Body of pancreas (tissue), 4 donors: Measurements from ENCODE around the gene PRR36. TPM values are rescaled to one million over a fixed set of nuclear protein-coding genes. Genes with fewer than 3 reads are reported as not detected.
A peak's percentile ranks its signal among the peaks of the same experiment; 100 is the strongest.

ENCODE experiments used
- ATAC-seq: fragments of 150-250 bp; one replicate; pipeline ENCODE4 v1.9.1; 2016
- DNase-seq, 4 donors: peaks; one replicate each; pipeline ENCODE4 v3.0.0-alpha.2; 2019
- H3K27ac ChIP-seq, 4 donors: fragments of 200-600 bp; sonication (generic); 1 replicate in 3 of 4; 2 replicates in 1 of 4; pipeline versions ENCODE4 v1.5.1 to v1.6.1; 2016 to 2019; ENCODE audit warnings: mild to moderate bottlenecking in 1 of 4, mixed read lengths in 1 of 4, moderate library complexity in 1 of 4
- H3K27me3 ChIP-seq, 2 donors: fragments of 200-600 bp; sonication (generic); one replicate each; pipeline ENCODE4 v1.6.0; 2016; ENCODE audit warnings: mild to moderate bottlenecking in 1 of 2
- H3K36me3 ChIP-seq, 2 donors: fragments of 200-600 bp; sonication (generic); replicated peaks in 1 of 2; 2 replicates each; pipeline ENCODE4 v1.5.1; 2016; ENCODE audit warnings: low read depth in 2 of 2; ENCODE audit not compliant: insufficient read depth in 1 of 2
- H3K4me1 ChIP-seq: fragments of 200-600 bp; sonication (generic); one replicate; pipeline ENCODE4 v1.6.0; 2016
- H3K4me3 ChIP-seq, 2 donors: fragments of 200-600 bp; sonication (generic); 1 replicate in 1 of 2; 2 replicates in 1 of 2; pipeline ENCODE4 v1.5.1; 2016 to 2019
- H3K9me3 ChIP-seq, 3 donors: fragments of 200-600 bp; sonication (generic); 1 replicate in 2 of 3; 2 replicates in 1 of 3; pipeline ENCODE4 v1.5.1; 2016
- POLR2A ChIP-seq, 3 donors: fragments of 450-650 bp; IDR thresholded peaks; one replicate each; pipeline ENCODE4 v1.6.1; 2016; ENCODE audit warnings: antibody characterized with exemption in 3 of 3, mild to moderate bottlenecking in 2 of 3
- WGBS, 2 donors: methylation state at CpG; one replicate each; pipeline ENCODE4 v1.1.5; 2017; 5-methylcytosine and 5-hydroxymethylcytosine counted together
- intact Hi-C: fragments of 100-400 bp; cut with DNase I; formaldehyde crosslinking; loops from one replicate; pipeline ENCODE4 v1.15.1; 2023
- total RNA-seq, 2 donors: library from RNA; depleted of rRNA; stranded (reverse); fragments of >200 nt; gene quantifications; one replicate each; pipeline ENCODE4 v1.1.0, GENCODE V29; 2016
- TF ChIP-seq, protein P1 (sequence below), 7 experiments: fragments of 450-650 bp in 4 of 7; fragments of 200-600 bp in 3 of 7; sonication (generic) in 3 of 7; IDR thresholded peaks; one replicate each; pipeline ENCODE4 v1.5.1; 2016 to 2019; ENCODE audit warnings: antibody characterized with exemption in 7 of 7

Gene PRR36
- total RNA-seq, 2 donors from 2014 or later = 1.0 to 12.9 TPM

DNA sequence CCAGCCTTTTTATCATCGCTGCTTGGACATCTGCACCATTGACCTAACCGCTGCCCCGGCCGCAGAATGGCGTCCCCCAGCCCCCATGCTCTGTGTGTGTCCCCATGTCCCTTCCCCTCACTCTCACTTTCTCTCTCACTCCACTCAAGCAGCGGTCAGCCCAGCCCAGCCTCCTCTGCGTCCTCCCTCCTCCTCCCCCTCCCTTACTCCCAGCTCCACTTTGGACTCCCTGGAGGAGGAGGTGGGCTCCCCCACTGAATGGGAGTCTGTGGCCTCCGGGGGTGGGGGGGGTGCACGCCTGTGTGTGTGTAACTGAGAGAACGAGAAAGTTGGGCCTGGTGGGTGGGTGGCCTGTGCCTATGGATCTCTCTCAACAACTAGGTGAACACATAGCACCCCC lies 31.7 kb upstream of the PRR36 start:
- 83 to 86% methylated on average over 10 of the region's 10 CpGs for WGBS, 2 donors
- intact Hi-C loops = loop anchor here (10.0 kb wide), 1 partner anchor 51 kb away; no protein-coding TSS in a partner anchor

DNA sequence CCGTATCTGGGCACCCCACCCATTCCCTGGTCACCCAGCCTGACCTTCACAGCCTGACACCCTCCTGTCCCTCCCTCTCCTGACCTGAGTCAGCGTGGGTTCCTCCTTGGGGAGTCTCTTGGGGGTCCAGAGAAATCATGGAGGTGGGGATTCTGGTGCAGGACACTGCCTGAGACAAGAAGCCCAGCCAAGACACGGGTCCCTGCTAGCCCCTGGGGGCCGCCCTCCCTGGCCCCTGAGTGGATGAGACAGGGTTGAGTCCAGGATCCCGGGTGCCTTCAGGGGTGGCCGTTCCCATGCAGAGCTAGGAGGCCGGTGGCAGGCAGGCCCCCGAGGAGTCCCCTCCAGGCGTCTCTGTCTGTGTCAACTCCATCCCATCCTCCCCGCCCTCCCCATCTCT lies 31.1 kb upstream of the PRR36 start:
- Histone ChIP-seq H3K4me1 (peaks cover 53% of the 10 kb centered on the region), H3K27me3 (no peaks in the 10 kb centered on the region), H3K27ac (no peak overlapping the region), H3K36me3 (peaks cover 0 to 3% of the 10 kb centered on the region in 2 donors), H3K9me3 (no peaks in the 10 kb centered on the region), H3K4me3 (no peak overlapping the region)
- no peak for TF ChIP-seq POLR2A (IDR thresholded peaks at IDR 0.05)
- TF ChIP-seq, protein P1, sequence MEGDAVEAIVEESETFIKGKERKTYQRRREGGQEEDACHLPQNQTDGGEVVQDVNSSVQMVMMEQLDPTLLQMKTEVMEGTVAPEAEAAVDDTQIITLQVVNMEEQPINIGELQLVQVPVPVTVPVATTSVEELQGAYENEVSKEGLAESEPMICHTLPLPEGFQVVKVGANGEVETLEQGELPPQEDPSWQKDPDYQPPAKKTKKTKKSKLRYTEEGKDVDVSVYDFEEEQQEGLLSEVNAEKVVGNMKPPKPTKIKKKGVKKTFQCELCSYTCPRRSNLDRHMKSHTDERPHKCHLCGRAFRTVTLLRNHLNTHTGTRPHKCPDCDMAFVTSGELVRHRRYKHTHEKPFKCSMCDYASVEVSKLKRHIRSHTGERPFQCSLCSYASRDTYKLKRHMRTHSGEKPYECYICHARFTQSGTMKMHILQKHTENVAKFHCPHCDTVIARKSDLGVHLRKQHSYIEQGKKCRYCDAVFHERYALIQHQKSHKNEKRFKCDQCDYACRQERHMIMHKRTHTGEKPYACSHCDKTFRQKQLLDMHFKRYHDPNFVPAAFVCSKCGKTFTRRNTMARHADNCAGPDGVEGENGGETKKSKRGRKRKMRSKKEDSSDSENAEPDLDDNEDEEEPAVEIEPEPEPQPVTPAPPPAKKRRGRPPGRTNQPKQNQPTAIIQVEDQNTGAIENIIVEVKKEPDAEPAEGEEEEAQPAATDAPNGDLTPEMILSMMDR (IDR thresholded peaks at IDR 0.05) = no peak
- WGBS, 2 donors = 55 to 65% methylated on average over 8 to 9 of the region's 10 CpGs
- ATAC-seq = no peak
- intact Hi-C loops = loop anchor here (10.0 kb wide), 1 partner anchor 50 kb away; no protein-coding TSS in a partner anchor
- peak in 1 of 4 donors; percentile 13 for DNase-seq

More for the DNA sequence above, 31.7 kb upstream of the PRR36 start:
- peak in 1 of 4 donors; percentile 12 for DNase-seq
- Histone ChIP-seq H3K4me3 (no peak overlapping the region), H3K27me3 (no peaks in the 10 kb centered on the region), H3K4me1 (peaks cover 53% of the 10 kb centered on the region), H3K27ac (no peak overlapping the region), H3K36me3 (peaks cover 6 to 9% of the 10 kb centered on the region in 2 donors), H3K9me3 (no peaks in the 10 kb centered on the region)
- TF ChIP-seq POLR2A (IDR thresholded peaks at IDR 0.05) = no peak
- TF ChIP-seq, protein P1 (IDR thresholded peaks at IDR 0.05) = no peak
- no peak for ATAC-seq

DNA sequence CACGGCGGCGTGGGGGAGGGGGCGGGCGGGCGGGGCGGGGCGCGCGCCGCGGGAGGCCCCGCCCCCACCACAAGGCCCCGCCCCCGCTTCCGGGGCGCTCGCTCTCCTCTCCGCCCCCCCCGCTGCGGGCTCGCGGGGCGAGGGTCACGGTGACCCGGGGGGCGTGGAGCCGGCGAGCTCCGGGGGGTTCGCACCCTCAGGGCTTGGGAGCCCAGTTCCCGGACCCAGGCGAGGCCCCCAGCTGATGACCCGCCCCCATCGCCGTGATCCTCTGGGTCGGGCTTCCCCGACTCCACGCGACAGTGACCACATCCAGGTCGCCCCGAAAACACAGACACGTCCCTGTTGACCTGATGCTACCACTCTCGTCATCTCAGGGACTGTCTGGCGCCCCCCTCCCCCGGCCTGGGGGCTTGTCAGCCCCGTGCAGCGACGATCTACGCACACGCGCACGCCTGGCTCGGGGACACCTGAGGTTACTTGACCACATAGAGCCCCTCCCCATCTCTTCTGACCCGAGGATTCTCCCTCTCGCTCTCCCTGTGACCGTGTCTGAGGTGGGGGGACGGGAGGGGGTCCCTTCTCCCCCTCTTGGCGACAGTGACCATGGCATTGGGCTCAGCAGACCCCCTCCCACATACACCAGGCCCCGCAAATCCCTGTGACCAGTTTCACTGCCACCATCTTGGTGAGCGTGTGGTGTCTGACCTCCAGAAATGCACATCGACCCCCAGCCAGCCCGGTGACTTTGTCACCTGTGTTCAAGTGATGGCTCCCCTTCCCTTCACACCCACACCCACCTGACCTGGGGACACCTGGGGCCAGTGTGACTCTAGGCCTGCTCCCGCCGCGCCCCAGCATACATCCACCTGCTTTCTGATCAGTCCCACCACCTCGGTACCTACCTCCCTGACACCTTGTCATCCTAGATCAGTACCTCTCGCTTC lies 30.2 kb upstream of the PRR36 start:
- Histone ChIP-seq H3K4me1 (peaks cover 53% of the 10 kb centered on the region), H3K27me3 (no peaks in the 10 kb centered on the region), H3K9me3 (no peaks in the 10 kb centered on the region), H3K36me3 (no peaks in the 10 kb centered on the region), H3K27ac (peak overlapping the region; percentile 76 to 91 (median 88)), H3K4me3 (peak overlapping the region; percentile 57 to 88)
- WGBS, 2 donors = 9 to 45% methylated on average over 8 to 41 of the region's 68 CpGs
- DNase-seq = peak in 3 of 4 donors; percentile 50 to 60 (median 55)
- TF ChIP-seq POLR2A (IDR thresholded peaks at IDR 0.05) = no peak
- TF ChIP-seq, protein P1 (IDR thresholded peaks at IDR 0.05) = no peak
- intact Hi-C loops = loop anchor here (10.0 kb wide), 1 partner anchor 50 kb away; no protein-coding TSS in a partner anchor
- ATAC-seq = peak; percentile 41

DNA sequence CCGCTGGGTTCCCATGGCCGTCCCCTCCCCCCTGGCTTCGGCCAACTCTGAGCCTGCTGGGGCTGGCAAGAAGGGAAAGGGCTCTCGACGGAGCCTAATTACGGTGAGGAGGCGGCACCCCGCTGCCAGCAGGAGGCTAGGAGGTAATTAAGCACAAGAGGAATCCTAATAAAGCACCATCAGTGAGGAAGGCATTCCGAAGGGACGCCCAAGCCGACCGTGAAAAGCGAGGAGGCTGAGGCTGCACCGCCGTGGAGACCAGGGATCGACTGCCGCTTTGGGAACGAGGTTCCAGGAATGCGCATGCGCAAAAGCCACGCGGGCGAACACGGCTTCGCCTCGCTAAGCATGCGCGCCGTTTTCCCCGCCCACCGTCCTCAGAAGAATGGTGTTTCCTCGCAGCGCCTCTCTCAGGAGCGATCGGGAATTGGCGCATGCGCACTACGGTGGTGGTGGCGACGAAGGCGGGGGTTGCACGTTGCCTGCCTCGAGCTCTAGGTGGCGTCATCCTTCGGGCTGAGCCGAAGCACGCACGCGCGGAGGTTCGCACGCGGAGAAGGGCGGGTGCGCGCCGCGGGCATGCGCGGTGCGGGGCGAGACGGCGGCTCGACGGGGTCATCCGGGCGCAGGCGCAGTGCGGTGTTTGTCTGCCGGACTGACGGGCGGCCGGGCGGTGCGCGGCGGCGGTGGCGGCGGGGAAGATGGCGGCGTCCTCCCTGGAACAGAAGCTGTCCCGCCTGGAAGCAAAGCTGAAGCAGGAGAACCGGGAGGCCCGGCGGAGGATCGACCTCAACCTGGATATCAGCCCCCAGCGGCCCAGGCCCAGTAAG lies 29.3 kb upstream of the PRR36 start, which contains the start of gene MAP2K7:
TSS of gene MAP2K7 (plus strand) at position 634 of the 830 bp plus-strand sequence. CDS start at position 702, 68 bp downstream.
- H3K4me3 ChIP-seq = peak within 1 kb of the TSS; percentile 57 to 88
- no peaks in the 10 kb centered on the region for H3K27me3 ChIP-seq
- DNase-seq (peak; percentile 99 to 100 (median 100)), ATAC-seq (peak; percentile 92)
- no peaks in the 10 kb centered on the region for H3K9me3 ChIP-seq
- no peaks in the 10 kb centered on the region for H3K36me3 ChIP-seq
- TF ChIP-seq, protein P1 (IDR thresholded peaks at IDR 0.05) = peak; percentile 11 to 84 (median 46)
- peak; percentile 60 to 91 (median 90) for TF ChIP-seq POLR2A (IDR thresholded peaks at IDR 0.05)
- intact Hi-C loops = loop anchor here (10.0 kb wide), 1 partner anchor 49 kb away; no protein-coding TSS in a partner anchor
- WGBS, 2 donors = 0% methylated on average over 4 to 81 of the region's 89 CpGs
- H3K27ac ChIP-seq = peak within 1 kb of the TSS; percentile 86 to 91 (median 89)
- peaks cover 53% of the 10 kb centered on the region for H3K4me1 ChIP-seq
